D721Med (cell line): Measurements from ENCODE around the gene KNDC1.
"Not testable (repeated sequence)": the region's sequence is repeated elsewhere in the genome, so short reads cannot be mapped to it uniquely, and the experiment has no call there.

Experiments used
- DNase-seq: peaks from one replicate; pipeline ENCODE4 v3.0.0; 2011; ENCODE audit warnings: low spot score; ENCODE audit not compliant: insufficient read length
- FAIRE-seq: peaks from 2 replicates; lab custom pipeline; 2011; peaks lifted over from hg19 to GRCh38; lab: Jason Lieb, UNC
- TF ChIP-seq, protein P1 (sequence below): IDR thresholded peaks from 2 replicates; pipeline ENCODE4 v1.5.1; 2012; ENCODE audit warnings: mild to moderate bottlenecking, control low read depth; ENCODE audit not compliant: insufficient read depth; ENCODE audit errors: missing control alignments

Gene KNDC1, protein sequence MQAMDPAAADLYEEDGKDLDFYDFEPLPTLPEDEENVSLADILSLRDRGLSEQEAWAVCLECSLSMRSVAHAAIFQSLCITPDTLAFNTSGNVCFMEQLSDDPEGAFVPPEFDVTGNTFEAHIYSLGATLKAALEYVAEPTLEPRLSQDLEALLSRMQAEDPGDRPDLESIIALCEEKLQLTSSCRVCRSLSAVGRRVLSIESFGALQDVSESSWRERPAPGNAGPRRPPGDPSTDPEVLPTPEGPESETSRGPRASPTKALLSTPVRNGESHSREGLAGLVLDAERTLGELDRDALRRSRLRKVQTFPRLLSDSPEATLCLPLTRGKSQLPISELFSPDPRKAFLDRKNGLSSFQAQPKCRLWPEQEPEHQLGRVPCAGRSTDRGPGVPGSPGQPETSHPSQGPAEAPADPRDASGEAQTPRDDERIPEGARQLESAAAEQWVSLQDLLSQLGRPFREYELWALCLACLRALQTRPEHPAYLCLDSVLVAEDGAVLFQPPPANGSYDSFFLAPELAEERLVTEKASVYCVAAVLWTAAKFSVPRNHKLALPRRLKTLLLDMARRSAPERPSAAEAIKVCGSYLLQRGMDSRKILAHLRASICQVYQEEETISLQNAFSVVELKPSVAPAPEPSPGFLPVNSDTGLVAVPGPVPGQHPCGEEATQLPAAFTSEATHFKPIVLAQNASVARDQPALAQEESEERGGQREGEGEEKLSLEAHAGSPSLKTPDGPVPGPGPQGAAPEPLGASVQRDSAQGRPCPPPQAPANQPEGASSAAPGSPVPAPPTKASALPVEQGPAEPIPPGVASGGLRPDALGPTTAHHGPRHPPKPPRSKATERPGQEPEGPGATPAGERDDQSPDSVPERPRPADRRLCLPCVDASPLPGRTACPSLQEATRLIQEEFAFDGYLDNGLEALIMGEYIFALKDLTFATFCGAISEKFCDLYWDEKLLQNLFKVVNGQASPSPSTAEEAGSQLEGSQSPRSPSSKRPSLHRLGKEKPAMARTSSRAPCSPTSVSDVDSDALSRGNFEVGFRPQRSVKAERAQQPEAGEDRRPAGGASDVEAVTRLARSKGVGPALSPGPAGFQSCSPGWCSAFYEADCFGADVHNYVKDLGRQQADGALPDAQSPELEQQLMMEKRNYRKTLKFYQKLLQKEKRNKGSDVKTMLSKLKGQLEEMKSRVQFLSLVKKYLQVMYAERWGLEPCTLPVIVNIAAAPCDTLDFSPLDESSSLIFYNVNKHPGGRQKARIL (N-terminal part only)

DNA sequence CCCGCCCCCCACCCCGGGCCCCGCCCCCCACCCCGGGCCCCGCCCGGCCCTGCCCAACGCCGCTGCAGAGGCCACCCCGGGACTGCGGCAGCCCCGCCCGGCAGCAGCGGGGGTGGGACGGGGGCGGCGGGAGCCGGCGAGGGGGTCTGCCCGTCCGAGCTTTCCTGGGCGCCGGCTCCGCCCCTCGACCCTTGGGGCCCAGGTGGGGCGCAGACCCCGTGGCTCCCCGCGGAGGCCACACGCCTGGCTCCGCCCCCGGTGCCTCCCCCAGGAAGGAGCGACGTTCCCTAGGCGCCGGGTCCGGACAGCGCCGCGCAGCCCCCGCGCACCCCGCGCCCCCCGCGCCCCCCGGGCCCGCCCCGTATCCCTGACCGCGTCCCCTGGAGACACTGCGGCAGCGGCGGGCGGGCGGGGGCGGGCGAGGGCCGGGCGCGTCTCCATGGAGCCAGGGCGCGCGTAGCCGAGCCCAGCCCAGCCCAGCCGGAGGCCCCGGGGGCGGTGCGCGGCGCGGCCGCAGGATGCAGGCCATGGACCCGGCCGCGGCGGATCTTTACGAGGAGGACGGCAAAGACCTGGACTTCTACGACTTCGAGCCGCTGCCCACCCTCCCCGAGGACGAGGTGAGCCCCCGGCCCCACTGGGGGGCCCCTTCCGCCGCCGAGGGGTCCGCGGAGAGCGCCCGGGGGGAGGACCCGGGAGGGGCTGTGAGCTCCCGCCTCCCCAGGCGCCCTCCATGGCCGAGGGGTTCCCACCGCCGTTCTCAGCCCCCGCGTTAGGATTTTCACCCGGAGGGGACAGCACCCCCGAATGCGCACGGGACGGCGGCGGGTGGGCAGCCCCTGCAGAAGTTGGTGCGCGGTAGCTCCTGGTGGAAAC is at the start of gene KNDC1:
Gene KNDC1, plus strand, starts transcription at position 270 of the 876 bp plus-strand sequence. Its CDS starts 249 bp downstream, at position 519.
- FAIRE-seq (no peak), DNase-seq (no peak)
- TF ChIP-seq, protein P1, sequence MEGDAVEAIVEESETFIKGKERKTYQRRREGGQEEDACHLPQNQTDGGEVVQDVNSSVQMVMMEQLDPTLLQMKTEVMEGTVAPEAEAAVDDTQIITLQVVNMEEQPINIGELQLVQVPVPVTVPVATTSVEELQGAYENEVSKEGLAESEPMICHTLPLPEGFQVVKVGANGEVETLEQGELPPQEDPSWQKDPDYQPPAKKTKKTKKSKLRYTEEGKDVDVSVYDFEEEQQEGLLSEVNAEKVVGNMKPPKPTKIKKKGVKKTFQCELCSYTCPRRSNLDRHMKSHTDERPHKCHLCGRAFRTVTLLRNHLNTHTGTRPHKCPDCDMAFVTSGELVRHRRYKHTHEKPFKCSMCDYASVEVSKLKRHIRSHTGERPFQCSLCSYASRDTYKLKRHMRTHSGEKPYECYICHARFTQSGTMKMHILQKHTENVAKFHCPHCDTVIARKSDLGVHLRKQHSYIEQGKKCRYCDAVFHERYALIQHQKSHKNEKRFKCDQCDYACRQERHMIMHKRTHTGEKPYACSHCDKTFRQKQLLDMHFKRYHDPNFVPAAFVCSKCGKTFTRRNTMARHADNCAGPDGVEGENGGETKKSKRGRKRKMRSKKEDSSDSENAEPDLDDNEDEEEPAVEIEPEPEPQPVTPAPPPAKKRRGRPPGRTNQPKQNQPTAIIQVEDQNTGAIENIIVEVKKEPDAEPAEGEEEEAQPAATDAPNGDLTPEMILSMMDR = no peak

DNA sequence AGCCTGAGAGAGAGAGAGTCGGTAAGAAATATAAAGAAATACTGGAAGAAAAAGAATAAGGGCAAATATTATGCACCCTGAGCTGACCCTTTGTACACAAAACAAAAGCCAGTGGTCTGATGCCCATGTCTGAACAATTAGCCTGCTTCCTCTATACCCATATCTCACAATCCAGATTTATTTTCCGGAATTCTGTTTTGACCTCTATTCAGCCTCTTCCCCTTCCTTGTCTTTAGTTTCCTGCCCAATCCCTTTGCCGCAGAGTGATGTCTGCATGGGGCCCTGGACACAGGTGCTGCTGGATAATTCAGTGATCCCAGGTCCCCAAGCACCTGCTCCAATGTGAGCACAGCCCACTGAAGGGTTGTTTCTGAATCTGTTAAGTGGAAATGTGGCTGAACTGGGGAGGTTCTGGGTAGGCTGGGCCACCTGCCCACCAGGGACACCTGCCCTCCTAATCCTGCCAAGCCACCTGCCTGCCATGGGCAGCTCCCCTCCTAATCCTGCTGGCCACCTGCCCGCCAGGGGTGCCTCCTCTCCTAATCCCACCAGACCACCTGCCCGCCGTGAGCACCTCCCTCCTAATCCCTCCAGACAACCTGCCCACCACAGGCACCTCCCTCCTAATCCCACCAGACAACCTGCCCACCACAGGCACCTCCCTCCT is 49.3 kb upstream of the KNDC1 start:
- no peak for DNase-seq
- FAIRE-seq = no peak

DNA sequence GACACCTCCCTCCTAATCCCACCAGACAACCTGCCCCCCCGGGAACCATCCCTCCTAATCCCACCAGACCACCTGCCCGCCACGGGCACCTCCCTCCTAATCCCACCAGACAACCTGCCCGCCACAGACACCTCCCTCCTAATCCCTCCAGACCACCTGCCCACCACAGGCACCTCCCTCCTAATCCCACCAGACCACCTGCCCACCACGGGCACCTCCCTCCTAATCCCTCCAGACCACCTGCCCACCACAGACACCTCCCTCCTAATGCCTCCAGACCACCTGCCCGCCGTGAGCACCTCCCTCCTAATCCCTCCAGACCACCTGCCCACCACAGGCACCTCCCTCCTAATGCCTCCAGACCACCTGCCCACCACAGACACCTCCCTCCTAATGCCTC is 48.4 kb upstream of the KNDC1 start:
- FAIRE-seq, DNase-seq: not testable (repeated sequence)

More for the DNA sequence above, 49.3 kb upstream of the KNDC1 start:
- TF ChIP-seq, protein P1 = no peak

DNA sequence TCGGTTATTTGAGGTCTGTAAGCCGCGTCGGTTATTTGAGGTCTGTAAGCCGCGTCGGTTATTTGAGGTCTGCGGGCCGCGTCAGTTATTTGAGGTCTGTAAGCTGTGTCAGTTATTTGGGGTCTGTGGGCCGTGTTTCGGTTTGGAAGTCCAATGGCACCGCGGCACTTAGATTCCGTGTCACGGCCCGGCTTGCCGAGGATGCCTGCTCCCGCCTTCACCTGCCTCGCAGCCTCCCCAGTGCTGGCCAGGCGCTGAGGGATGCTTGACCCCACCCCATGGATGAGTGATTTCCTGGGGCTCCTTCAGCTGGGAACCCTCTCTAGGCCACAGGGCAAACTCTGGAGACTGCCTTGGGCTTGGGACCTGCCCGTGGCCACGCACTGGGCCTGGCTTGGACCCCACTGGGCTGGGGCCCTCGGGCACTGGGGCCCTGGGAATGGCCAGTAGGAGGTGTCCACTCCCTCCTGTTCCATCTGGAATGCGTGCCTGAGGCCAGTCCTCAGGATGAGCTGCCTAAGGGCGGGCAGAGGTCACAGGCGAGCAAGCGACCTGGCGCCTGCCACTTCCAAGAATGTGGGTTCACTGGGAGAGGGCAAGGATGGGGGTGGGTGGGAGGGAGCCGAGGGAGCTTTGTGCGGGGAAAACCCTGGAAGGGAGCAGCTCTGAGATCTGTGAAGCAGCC is 46.7 kb upstream of the KNDC1 start:
- no peak for DNase-seq
- TF ChIP-seq, protein P1 = no peak
- FAIRE-seq = no peak

DNA sequence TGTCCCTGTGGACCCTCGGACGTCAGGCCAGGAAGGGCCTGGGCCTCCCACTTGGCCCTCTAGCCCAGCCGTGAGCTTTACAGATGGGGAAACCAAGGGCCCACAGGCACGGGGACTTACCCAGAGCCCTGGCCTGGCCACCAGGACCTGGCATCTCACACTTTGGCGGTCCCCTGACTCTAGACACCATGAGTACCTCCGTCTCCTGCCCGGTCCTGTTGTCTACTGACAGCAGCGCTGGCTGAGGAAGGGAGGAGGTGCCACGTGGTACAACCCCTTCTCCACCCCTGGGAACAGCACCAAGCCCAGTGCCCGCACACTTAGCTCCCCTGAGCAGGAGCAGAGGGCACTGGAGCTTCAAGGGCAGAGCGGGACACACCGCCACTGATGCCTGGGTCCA is 46.2 kb upstream of the KNDC1 start:
- no peak for FAIRE-seq
- no peak for DNase-seq
- TF ChIP-seq, protein P1 = no peak

DNA sequence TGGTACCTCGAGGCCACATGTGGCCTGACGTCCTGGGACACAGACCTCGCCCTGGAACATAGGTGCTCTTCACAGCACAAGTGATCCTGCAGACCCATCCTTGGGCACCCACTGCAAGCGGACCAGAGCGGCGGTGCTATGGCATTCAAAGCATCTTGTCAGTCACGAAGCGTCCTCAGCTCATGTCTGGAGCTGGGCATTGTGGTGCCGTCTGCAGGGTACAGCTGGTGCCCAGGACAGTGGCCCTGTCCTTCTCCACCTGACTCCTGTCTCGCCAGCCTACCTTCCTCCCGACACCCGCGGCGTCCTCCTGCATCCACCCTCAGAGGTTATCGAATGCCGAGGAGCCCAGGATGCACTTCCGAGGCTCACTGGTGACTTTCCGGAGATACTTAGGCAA is 45.8 kb upstream of the KNDC1 start:
- TF ChIP-seq, protein P1 = no peak
- DNase-seq = no peak
- no peak for FAIRE-seq
